Heart right ventricle (tissue), 16 donors: ENCODE measurements around the gene XPNPEP1. TPM values are rescaled to one million over a fixed set of nuclear protein-coding genes. Genes with fewer than 3 reads are reported as not detected.

Source experiments
- ATAC-seq, 8 donors: fragments of 200-7000 bp; cut with Tn5 transposase; one replicate each; pipeline ENCODE4 v1.9.1; 2020; ENCODE audit warnings: mild to moderate bottlenecking in 8 of 8, moderate library complexity in 8 of 8, moderate number of reproducible peaks in 1 of 8
- DNase-seq, 2 donors: peaks; one replicate each; pipeline ENCODE4 v3.0.0-alpha.2; 2020
- H3K27ac ChIP-seq, 10 donors: fragments of 200-600 bp; sonication (generic) in 2 of 10; one replicate each; pipeline versions ENCODE4 v1.5.0 to v1.8.0; 2020 to 2022; ENCODE audit warnings: mild to moderate bottlenecking in 3 of 10
- H3K27me3 ChIP-seq, 7 donors: fragments of 200-600 bp; one replicate each; pipeline ENCODE4 v1.8.0; 2021 to 2022; ENCODE audit warnings: mild to moderate bottlenecking in 2 of 7
- H3K36me3 ChIP-seq, 9 donors: fragments of 200-600 bp; sonication (generic) in 1 of 9; one replicate each; pipeline versions ENCODE4 v1.5.0 to v1.8.0; 2020 to 2022; ENCODE audit warnings: mild to moderate bottlenecking in 2 of 9
- H3K4me1 ChIP-seq, 9 donors: fragments of 200-600 bp; sonication (generic) in 1 of 9; one replicate each; pipeline versions ENCODE4 v1.5.0 to v1.8.0; 2020 to 2022; ENCODE audit warnings: mild to moderate bottlenecking in 4 of 9
- H3K4me3 ChIP-seq, 10 donors: fragments of 200-600 bp; sonication (generic) in 2 of 10; one replicate each; pipeline versions ENCODE4 v1.5.0 to v1.8.0; 2020 to 2022; ENCODE audit warnings: mild to moderate bottlenecking in 7 of 10, moderate library complexity in 2 of 10
- H3K9me3 ChIP-seq, 11 donors: fragments of 200-600 bp in 10 of 11; sonication (generic) in 2 of 11; one replicate each; pipeline versions ENCODE4 v1.5.0 to v1.8.0; 2013 to 2022; ENCODE audit warnings: mild to moderate bottlenecking in 2 of 11, control low read depth in 1 of 11, moderate library complexity in 1 of 11
- WGBS, 2 donors: extraction: QIAGEN DNeasy Blood & Tissue Kit; methylation state at CpG; one replicate each; pipeline ENCODE4 v1.1.7; 2013; ENCODE audit warnings: inconsistent platforms in 1 of 2; 5-methylcytosine and 5-hydroxymethylcytosine counted together
- intact Hi-C, 10 donors: fragments of 100-400 bp; cut with DNase I; formaldehyde crosslinking; loops; one replicate each; pipeline versions ENCODE4 v1.11.1 to v1.14.2; 2022
- polyA plus RNA-seq, 2 donors: library from polyadenylated mRNA; stranded (reverse); fragments of 200-250 nt; gene quantifications; one replicate each; pipeline ENCODE4 v1.2.3, GENCODE V29; 2013
- total RNA-seq, 10 donors: library from RNA; stranded (reverse); fragmentation: NEBNext Ultra II Directional in 3 of 10; extraction: Animal tissue kit (Norgen Biotek cat#: 25700) in 3 of 10; gene quantifications; one replicate each; pipeline versions ENCODE4 v1.2.1 to v1.2.4, GENCODE V29; 2021 to 2023
- TF ChIP-seq, protein P1 (sequence below), 9 donors: fragments of 200-600 bp; sonication (generic) in 2 of 9; IDR thresholded peaks; one replicate each; pipeline versions ENCODE4 v1.5.0 to v1.8.0; 2021 to 2022; ENCODE audit warnings: antibody characterized with exemption in 9 of 9, mild to moderate bottlenecking in 5 of 9, moderate library complexity in 1 of 9
- donor health status: Arrhythmogenic right ventricular cardiomyopathy.
- donor health status: ischemic (EF 13 %, LVEDD 7.1; RV severe dilation, severe dysfunction).
- donor health status: healthy with polysubstance abuse.
- donor health status: DM: no; HTN: yes; CAD: no.
- donor health status: DM: no; HTN: no; CAD: no.
- donor health status: ischemic (EF 25% LVEDD 6.9; RV normal size, moderate dysfunction).
- donor health status: ischemic (EF 25% LVEDD 5.7; RV mildly dilated, moderate dysfunction).
- donor health status: healthy.
- donor health status: DM: yes; HTN: yes; CAD: no.
- donor health status: Ischemic cardiomyopathy.
- donor health status: ischemic (EF 35%, LVEDD 5.7; RV mildly dilated, moderate dysfunction).
- donor health status: nonischemic (EF 11% LVEDD 7.7; RV severe dilation, severe dysfunction).
- donor health status: DM: yes; HTN: yes; CAD: no.
- donor health status: PGD.
- donor health status: ischemic (EF 29% LVEDD 5.4; RV normal size, mild dysfunction).
- donor health status: nonischemic (EF 23%, LVEDD 6.1; RV moderate dilation, normal function).

Gene XPNPEP1
- total and polyA plus RNA-seq, 12 donors = 15.9 to 51.6 (median 42.4) TPM

DNA sequence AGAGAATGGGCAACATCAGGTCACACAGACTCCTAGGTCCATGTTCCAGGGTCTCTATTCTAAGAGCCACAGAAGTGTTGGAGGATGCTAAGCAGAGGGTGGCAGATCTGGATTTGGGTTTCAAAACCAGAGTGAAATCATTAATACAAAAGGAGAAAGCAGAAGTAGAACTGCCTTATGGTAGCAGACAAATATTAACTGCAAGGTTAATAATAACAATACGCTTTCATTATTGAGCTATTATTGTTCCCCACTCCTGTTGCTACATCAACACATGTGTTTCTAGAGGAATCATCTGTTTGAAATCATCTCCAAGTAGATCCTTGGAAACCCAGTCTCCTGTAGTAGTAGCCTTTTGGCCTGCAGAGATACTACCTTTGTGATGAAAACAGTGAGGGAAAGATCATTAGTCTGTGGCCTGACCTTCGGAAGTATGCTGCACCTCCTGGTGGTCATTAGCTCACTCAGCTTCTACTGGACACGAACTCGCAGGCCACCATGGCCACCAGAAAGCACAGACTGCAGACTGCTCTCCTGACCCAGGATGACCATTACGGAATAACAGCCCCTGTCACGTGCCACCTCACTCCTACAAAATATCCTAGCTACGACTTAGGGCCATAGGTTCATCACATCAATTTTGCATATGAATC, 84.6 kb downstream of the XPNPEP1 start:
- Histone ChIP-seq H3K36me3 (no peaks in the 10 kb centered on the region), H3K27me3 (peaks cover 0 to 5% (median 0%) of the 10 kb centered on the region in 7 donors), H3K27ac (no peak overlapping the region), H3K9me3 (no peaks in the 10 kb centered on the region), H3K4me1 (peaks cover 0 to 20% (median 0%) of the 10 kb centered on the region in 9 donors), H3K4me3 (no peak overlapping the region)
- ATAC-seq (no peak), DNase-seq (no peak)
- WGBS, 2 donors = 91 to 93% methylated on average over 7 of the region's 7 CpGs
- TF ChIP-seq, protein P1, sequence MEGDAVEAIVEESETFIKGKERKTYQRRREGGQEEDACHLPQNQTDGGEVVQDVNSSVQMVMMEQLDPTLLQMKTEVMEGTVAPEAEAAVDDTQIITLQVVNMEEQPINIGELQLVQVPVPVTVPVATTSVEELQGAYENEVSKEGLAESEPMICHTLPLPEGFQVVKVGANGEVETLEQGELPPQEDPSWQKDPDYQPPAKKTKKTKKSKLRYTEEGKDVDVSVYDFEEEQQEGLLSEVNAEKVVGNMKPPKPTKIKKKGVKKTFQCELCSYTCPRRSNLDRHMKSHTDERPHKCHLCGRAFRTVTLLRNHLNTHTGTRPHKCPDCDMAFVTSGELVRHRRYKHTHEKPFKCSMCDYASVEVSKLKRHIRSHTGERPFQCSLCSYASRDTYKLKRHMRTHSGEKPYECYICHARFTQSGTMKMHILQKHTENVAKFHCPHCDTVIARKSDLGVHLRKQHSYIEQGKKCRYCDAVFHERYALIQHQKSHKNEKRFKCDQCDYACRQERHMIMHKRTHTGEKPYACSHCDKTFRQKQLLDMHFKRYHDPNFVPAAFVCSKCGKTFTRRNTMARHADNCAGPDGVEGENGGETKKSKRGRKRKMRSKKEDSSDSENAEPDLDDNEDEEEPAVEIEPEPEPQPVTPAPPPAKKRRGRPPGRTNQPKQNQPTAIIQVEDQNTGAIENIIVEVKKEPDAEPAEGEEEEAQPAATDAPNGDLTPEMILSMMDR (IDR thresholded peaks at IDR 0.05) = no peak
- intact Hi-C loops = no loop called here

DNA sequence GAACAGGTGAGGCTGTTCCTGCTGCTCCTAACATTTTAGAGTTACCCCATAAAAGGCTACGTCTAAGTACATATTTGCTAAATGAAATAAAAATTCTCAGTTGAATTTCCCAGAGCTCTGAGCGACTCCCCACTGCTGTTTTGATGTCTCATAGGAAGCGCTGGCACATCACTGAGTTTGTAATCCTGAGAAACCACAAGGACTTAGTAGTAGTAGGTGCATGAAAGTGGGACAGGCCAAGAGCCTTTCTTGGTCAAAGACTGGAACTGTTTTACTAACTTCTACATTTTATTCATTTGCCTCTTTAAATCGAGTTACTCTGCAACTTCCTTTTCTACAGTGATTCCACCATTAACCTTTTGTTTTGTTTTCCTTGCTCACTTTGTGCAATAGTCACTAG, 85.9 kb downstream of the XPNPEP1 start:
- no peak overlapping the region for H3K4me3 ChIP-seq
- WGBS, 2 donors = 81 to 88% methylated on average over 4 of the region's 4 CpGs
- no peaks in the 10 kb centered on the region for H3K27me3 ChIP-seq
- no peak overlapping the region for H3K27ac ChIP-seq
- ATAC-seq (no peak), DNase-seq (no peak)
- H3K36me3 ChIP-seq = no peaks in the 10 kb centered on the region
- H3K9me3 ChIP-seq = peaks cover 0 to 4% (median 0%) of the 10 kb centered on the region in 11 donors
- intact Hi-C loops = no loop called here
- TF ChIP-seq, protein P1 (IDR thresholded peaks at IDR 0.05) = no peak
- H3K4me1 ChIP-seq = peaks cover 0 to 20% (median 0%) of the 10 kb centered on the region in 9 donors

DNA sequence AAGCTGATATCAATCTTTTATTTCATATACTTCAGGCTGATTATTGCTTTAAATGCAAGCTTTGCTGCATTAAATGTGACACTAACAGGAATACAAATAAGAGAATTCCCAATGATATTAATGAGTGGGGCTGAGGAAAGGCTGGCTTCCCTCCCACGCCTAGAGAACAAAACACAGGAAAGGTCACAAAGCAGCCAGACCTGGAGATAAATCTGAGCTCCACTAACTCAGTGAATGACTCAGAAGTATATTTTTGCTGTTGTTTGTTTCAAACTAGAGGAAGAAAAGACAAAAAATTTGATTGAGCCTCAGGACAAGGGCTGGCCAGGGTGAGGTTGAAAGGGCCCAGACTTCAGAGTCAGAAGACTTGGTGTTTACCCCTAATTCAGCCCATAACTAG, 88.1 kb downstream of the XPNPEP1 start:
- ATAC-seq (peak in 5 of 8 donors; percentile 33 to 70 (median 63)), DNase-seq (no peak)
- 37 to 56% methylated on average over 1 of the region's 1 CpG for WGBS, 2 donors
- H3K4me1 ChIP-seq = peaks cover 0 to 20% (median 0%) of the 10 kb centered on the region in 9 donors
- no peaks in the 10 kb centered on the region for H3K36me3 ChIP-seq
- no peaks in the 10 kb centered on the region for H3K27me3 ChIP-seq
- no peak overlapping the region for H3K4me3 ChIP-seq
- intact Hi-C loops = no loop called here
- H3K27ac ChIP-seq = peak overlapping the region in 6 of 10 donors; percentile 10 to 59 (median 46)
- H3K9me3 ChIP-seq = peaks cover 0 to 11% (median 0%) of the 10 kb centered on the region in 11 donors
- TF ChIP-seq, protein P1 (IDR thresholded peaks at IDR 0.05) = no peak

DNA sequence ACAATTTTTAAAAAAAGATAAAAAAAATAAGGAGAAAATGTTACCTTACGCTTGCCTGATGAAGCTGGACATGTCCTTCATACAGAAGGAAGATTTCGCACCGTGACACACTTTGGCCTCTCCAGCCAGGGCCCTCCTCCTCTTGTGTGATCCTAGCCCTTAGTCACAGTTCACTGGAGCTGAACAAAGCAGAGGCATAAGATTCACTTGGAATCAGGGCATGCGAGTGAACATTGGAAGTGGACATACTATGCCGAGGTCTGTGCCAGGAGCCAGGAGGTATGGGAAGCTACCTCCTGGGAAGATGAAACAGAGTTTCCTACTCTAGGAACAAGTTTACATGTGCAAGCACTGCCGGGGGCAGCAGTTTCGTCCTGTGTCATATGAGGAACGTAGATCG, 91.5 kb downstream of the XPNPEP1 start:
- Histone ChIP-seq H3K4me3 (no peak overlapping the region), H3K27me3 (no peaks in the 10 kb centered on the region), H3K4me1 (peaks cover 0 to 20% (median 0%) of the 10 kb centered on the region in 9 donors), H3K9me3 (peaks cover 0 to 11% (median 0%) of the 10 kb centered on the region in 11 donors), H3K36me3 (no peaks in the 10 kb centered on the region), H3K27ac (no peak overlapping the region)
- intact Hi-C loops = no loop called here
- no peak for DNase-seq
- no peak for ATAC-seq
- TF ChIP-seq, protein P1 (IDR thresholded peaks at IDR 0.05) = no peak
- 97% methylated on average over 9 of the region's 9 CpGs for WGBS, 2 donors
